GM21360 (cell line): ENCODE results near the gene CCNQ.

Experiments used
- ATAC-seq: cut with Tn5 transposase; IDR thresholded peaks from one replicate; pipeline ENCODE4 v1.9.1; 2021; ENCODE audit warnings: mild to moderate bottlenecking, moderate library complexity; ENCODE audit not compliant: unreplicated experiment

The CCNQ gene

GRCh38 chrX:153599192-153600031 lies 473 bp upstream of the CCNQ start:
- peak; percentile 75 for ATAC-seq

- ATAC-seq, result no peak
These were observed 1.8 kb downstream of the CCNQ start for GRCh38 chrX:153596981-153597750.

- no peak for ATAC-seq
These were observed 2.8 kb downstream of the CCNQ start for GRCh38 chrX:153595859-153596857.

GRCh38 chrX:153595387-153595786 lies 3.6 kb downstream of the CCNQ start:
- ATAC-seq, result no peak

- no peak for ATAC-seq
These were observed 5.0 kb downstream of the CCNQ start for GRCh38 chrX:153593811-153594500.

GRCh38 chrX:153592966-153593688 lies 5.8 kb downstream of the CCNQ start:
- ATAC-seq, result no peak

GRCh38 chrX:153592091-153592833 lies 6.7 kb downstream of the CCNQ start:
- ATAC-seq, result no peak

GRCh38 chrX:153590961-153591956 lies 7.7 kb downstream of the CCNQ start:
- no peak for ATAC-seq

- ATAC-seq, result no peak
These were observed 10.0 kb downstream of the CCNQ start for GRCh38 chrX:153588782-153589446.

- ATAC-seq, result no peak
These were observed 10.7 kb downstream of the CCNQ start for GRCh38 chrX:153588021-153588781.

GRCh38 chrX:153587342-153587741 lies 11.6 kb downstream of the CCNQ start:
- ATAC-seq, result no peak

- ATAC-seq, result no peak
These were observed 13.1 kb downstream of the CCNQ start for GRCh38 chrX:153585827-153586226.

- no peak for ATAC-seq
These were observed 15.5 kb downstream of the CCNQ start for GRCh38 chrX:153583433-153583832.

GRCh38 chrX:153582896-153583295 lies 16.0 kb downstream of the CCNQ start:
- peak; percentile 97 for ATAC-seq

GRCh38 chrX:153580700-153581386 lies 18.1 kb downstream of the CCNQ start:
- ATAC-seq, result no peak

- ATAC-seq, result no peak
These were observed 20.1 kb downstream of the CCNQ start for GRCh38 chrX:153578889-153579288.
